ENCODE measurements around the gene ERLIN1. TPM values are rescaled to one million over a fixed set of nuclear protein-coding genes. Genes with fewer than 3 reads are reported as not detected.

The ERLIN1 gene
- total RNA-seq, 1 experiment from 2014 or later, result 54.9 TPM

GRCh38 chr10:100100651-100101184 lies 85.1 kb downstream of the ERLIN1 start:
- H3K27me3 ChIP-seq (replicated peaks; ENCODE audit: insufficient read depth, low read depth, low read length, poor library complexity), result no peaks in the 10 kb centered on the region
- no peak overlapping the region for H3K27ac ChIP-seq (ENCODE audit: low read depth, low read length, poor library complexity, severe bottlenecking)
- DNase-seq (ENCODE audit: low spot score), result peak; percentile 38
- TF ChIP-seq CTCF (conservative IDR thresholded peaks at IDR 0.05; ENCODE audit: low read depth, low read length), result peak; percentile 43
- no peak for TF ChIP-seq EZH2 (IDR thresholded peaks at IDR 0.05; ENCODE audit: borderline replicate concordance, low read depth, low read length, poor library complexity, severe bottlenecking)
- CTCF ChIA-PET, result interaction anchor here (1.3 kb wide), 1 partner anchor 255 kb away, joined by 4 read pairs; no protein-coding TSS in a partner anchor
- intact Hi-C loops (cut with micrococcal nuclease; ENCODE audit: unreplicated experiment), result no loop called here
- no peaks in the 10 kb centered on the region for H3K36me3 ChIP-seq (ENCODE audit: insufficient read depth, low read length, poor library complexity, severe bottlenecking)
- H3K4me3 ChIP-seq (ENCODE audit: low read depth, low read length, poor library complexity, severe bottlenecking), result no peak overlapping the region
- H3K9me3 ChIP-seq (ENCODE audit: low read depth, low read length, poor library complexity, severe bottlenecking), result no peaks in the 10 kb centered on the region
- BruUV-seq (replicated peaks), result no TSS peak
- POLR2A ChIA-PET (ENCODE audit: low non-redundant PET), result no interaction called here
- no peaks in the 10 kb centered on the region for H3K4me1 ChIP-seq (ENCODE audit: insufficient read depth, low read length, poor library complexity, severe bottlenecking)

Other genes with a start within 250 kb of the ERLIN1 start
- 23.6 and 28.0 TPM in 2 replicates for gene DNMBP, start 176.1 kb downstream of the ERLIN1 start, total RNA-seq (2021)
- gene CPN1, start 104.2 kb downstream of the ERLIN1 start, total RNA-seq (2021), result not detected in 2 replicates
- 28.6 and 30.3 TPM in 2 replicates for gene CHUK, start 43.6 kb upstream of the ERLIN1 start, total RNA-seq (2021)
- gene CWF19L1, start 81.6 kb upstream of the ERLIN1 start, total RNA-seq (2021), result 37.3 and 39.8 TPM in 2 replicates
- 48.4 and 52.5 TPM in 2 replicates for gene BLOC1S2, start 100.7 kb upstream of the ERLIN1 start, total RNA-seq (2021)
- gene PKD2L1, start 144.2 kb upstream of the ERLIN1 start, total RNA-seq (2021), result not detected in 2 replicates
- 519 and 559 TPM in 2 replicates for gene SCD, start 161.2 kb upstream of the ERLIN1 start, total RNA-seq (2021)